Suppressor macrophage treated with lipopolysaccharide for 4 hours (primary cell): ENCODE measurements around the gene NOP14.
"Not testable (repeated sequence)": the region's sequence is repeated elsewhere in the genome, so short reads cannot be mapped to it uniquely, and the experiment has no call there.

Source experiments
- DNase-seq: peaks from one replicate; pipeline ENCODE4 v3.0.0-alpha.2; 2020

Gene NOP14

DNA sequence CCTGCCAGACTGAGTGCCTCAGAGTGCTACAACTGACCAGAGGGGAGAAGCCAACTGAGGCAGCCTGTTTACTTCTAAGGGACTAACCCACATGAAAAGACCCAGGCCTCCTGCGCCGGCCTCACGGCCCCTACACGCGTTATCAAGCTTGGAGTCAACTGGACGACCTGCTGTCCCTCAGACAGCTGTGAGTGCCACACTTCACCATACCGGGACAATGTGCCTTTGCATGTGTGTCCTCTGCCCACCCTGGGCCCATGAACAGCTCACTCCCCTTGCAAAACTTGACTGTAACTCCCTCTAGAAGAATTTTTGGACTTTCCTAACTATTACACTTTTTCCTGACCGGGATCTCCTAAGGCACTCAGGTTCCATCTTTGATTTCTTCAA is 1.8 kb downstream of the NOP14 start:
- no peak for DNase-seq

DNA sequence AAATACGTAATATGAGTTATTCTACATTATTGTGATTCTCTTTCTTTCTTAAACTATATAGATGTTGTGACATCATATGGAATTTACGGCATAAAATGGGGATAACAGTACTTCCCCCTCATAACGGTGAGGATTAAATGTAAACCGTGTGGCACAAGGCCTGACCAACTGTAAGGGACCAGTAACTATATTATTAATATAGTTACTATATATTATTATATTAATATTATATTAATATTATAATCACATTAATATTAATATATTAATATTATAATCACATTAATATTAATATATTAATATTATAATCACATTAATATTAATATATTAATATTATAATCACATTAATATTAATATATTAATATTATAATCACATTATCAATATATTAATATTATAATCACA is 2.8 kb downstream of the NOP14 start:
- DNase-seq, result not testable (repeated sequence)

DNA sequence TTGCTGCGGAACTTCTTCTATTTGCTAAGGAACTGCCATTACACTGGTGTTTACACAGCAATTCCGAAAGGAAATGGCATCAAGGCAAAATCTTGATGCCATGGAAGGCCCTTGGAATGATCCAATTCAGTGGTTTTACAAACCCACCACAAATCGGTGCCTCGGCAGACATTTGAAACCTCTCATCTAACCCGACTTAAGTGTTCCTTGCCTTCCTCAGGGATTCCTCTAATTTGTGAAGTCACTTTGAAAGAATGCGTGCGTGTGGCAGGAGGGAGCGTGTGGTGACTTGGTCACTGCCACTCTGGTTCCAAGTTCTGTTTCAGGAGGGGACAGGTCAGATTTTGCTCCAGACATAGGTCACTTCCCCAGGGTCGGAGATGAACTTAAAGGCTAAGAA is 4.8 kb downstream of the NOP14 start:
- DNase-seq, result no peak

- not testable (repeated sequence) for DNase-seq
These were observed 7.8 kb downstream of the NOP14 start for GRCh38 chr4:2955186-2956044.

- no peak for DNase-seq
These were observed 8.6 kb downstream of the NOP14 start for GRCh38 chr4:2954358-2955185.

DNA sequence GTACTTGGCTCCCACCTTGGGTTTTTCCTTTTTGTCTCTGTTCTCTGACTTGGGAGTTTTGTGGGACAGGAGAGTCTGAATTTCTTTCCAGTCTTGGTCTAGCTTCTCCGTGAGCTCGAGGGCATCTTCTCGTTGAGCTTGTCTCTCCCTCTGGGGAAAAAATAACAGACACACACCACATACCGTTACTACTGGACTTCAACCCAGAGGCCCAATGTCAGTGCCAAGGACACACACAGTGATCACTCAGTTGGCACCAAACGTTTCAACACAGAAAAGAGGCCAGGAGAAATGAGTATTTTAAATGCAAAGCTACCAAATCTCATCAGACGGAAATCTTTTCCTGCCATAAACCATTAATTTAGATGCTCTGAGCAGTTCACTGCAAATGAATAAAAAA is 9.7 kb downstream of the NOP14 start:
- DNase-seq, result no peak

GRCh38 chr4:2950221-2950989 is 12.8 kb downstream of the NOP14 start:
- no peak for DNase-seq

- DNase-seq, result no peak
These were observed 13.5 kb downstream of the NOP14 start for GRCh38 chr4:2949782-2950125.

DNA sequence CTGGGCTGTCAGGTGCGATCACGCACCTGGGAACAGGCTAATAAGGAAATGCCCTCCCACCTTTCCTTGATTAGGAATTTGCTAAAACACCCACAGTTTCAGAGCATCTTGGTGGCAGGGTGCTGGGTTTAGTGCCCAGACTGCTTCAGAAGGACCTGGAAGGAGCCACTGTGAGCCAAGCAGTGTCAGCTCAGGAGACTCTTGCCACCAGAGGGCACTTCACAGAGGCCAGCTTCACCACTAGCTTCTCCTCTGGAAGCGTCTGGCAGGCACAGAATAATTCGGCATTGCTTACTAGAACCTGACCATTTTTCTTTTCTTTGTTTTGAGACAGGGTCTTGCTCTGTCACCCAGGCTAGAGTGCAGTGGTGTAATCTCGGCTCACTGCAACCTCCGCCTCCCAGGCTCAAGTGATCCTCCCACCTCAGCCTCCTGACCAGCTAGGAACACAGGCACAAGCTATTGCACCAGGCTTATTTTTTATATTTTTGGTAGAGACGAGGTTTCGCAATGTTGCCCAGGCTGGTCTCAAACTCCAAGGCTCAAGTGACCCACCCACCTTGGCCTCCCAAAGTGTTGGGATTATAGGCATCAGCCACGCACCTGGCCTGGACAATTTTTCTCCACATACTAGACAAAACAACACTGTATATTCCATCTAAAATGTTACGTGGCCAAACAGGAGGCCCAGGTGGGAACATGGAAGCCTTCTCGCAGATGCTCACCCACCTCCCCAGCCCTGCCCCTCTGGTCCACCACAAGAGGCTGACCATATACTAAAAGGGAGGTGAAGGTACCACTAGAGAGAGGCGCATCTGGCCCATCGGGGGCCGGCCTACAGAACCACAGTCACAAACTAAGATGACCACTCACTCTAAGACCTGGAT is 14.1 kb downstream of the NOP14 start:
- DNase-seq, result peak; percentile 29

- DNase-seq, result no peak
These were observed 15.3 kb downstream of the NOP14 start for GRCh38 chr4:2947926-2948325.

- DNase-seq, result no peak
These were observed 16.2 kb downstream of the NOP14 start for GRCh38 chr4:2946812-2947600.

DNA sequence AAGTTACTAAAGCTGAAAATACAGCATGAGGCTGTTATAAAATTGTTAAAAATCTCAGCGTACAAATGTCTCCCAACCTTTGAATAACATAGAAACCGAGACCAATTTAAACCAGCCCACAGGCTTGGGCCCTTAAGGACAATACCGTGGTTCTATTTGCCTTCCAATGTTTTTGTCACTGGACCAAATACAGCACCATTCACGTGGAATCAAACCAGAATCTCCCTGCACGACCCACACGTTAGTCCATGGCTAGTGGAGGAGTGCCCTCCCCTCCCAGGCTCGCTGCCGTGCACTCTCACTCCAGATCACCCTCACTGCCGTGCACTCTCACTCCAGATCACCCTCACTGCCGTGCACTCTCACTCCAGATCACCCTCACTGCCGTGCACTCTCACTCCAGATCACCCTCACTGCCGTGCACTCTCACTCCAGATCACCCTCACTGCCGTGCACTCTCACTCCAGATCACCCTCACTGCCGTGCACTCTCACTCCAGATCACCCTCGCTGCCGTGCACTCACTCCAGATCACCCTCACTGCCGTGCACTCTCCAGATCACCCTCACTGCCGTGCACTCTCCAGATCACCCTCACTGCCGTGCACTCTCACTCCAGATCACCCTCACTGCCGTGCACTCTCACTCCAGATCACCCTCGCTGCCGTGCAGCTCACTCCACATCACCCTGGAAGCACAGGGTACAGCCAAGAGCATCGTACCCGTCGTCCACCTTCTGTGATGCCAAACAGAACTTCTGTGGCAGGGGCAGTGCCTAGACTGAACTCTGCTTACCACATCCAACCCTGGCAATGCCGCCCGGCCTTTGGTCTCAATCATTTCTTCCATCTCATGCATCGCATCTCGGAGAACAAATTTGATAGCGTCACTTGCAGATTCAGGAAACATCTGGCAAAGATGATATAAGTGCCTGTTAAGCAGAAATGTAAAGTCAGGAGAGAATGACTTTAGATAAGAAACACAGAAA is 17.3 kb downstream of the NOP14 start:
- DNase-seq, result not testable (repeated sequence)

GRCh38 chr4:2944586-2945526 is 18.4 kb downstream of the NOP14 start:
- no peak for DNase-seq

DNA sequence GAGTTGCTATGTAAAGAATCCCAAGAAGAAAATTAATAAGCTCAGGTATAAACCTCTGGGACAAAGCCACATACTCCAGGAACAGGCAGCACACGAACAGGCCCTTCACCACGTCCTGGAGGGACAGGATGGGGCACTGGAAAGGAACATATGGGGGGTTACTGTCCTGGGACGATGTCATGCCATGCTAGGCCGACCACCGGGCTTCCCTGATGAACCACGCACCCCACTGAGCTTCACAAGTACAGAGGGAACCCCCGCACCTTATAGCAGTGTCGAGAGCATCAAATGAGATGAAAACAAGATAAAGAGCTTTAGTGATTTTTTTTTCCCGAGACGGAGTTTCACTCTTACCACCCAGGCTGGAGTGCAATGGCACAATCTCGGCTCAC is 19.1 kb downstream of the NOP14 start:
- DNase-seq, result no peak

DNA sequence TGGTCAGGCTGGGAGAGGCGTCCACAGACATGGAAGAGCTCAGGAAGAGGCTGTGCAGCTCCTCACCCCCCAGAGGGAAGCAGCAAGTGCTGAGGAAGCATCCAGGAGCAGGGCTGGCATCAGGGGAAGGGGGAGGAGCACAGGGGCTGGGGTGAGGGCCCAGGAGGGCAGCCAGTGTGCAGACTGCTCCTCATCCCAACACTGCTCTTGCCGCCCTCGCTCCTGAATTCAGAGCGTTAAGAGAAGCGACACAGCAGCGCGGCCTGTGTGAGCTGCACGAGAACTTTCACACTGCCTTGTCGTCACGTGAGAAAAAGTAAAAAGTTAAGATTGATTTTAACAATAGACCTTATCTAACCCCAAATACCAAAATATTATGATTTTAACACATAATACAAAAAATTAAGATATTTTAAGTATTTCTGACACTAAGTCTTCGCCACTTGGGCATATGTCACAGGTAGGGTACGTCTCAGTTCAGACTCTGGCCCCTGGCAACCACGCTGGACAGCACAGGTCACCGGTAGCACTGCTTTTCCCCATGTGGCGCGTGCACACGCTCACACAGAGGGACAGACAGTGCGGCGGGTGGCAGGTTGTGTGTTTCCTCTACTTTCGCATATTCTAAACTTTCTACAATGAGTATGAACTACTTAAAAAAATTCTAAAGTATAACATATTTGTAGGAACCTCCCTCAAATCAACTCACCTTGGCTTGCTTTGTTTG is 19.7 kb downstream of the NOP14 start:
- no peak for DNase-seq

DNA sequence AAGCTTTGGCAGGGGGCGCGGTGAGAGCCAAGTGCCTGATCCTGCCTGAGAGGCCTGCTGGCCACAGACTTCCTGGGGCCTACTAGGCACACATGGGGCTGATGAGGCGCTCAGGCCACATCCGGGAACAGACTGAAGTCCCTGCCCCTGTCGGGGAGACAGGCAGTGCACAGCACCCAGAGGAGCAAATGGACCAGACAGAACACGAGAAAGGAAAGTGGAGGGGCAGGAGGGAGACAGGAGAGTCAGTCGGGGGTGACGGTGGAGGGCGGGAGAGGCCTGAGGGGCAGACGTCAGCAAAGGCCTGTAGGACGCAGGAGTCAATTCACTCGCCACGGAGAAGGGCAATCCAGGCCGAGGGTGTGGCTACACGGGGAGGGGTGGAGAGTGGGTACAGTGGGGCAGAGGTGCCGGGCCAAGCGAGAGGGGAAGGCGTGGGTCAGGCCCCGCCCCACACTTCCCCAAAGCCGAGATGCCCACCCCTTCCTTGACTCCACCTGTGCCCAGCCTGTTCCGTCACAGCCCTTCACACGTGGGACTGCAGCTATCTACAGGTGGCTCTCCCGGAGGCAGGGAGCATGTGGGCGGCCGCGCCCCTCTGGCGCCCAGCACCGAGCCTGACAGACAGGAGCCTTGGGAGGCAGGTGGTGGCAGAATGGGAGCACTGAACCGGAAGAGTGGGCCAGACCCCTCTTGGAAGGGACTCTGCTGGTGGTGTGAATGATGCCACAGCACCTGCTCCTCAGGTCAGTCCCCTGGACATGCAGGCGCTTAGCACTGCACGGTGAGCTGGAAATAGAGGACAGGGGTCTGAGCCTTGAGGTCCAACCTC is 20.5 kb downstream of the NOP14 start:
- no peak for DNase-seq

DNA sequence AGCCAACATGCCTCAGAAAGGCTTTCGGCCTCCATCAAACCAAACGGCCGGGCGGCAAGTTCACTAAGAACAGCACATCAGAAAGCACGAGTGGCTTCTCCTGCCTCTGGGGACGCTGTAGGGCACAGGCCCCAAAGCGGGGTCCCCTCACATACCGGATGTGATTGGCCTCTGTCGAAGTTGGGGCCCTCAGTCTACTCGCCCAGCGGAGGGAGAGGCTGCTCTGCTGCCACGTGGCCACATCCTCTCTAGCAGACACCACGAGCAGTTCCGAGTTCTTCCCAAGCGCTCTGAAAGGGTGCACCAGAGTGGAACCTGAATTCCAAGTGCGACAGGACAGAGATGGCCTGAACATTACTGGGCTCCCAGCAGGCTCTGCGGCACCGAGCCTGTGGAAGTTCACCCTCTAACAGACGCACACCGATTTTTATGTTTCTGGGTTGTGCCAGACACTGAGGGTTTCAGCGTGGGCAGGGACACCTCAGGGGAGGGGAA is 21.1 kb downstream of the NOP14 start:
- DNase-seq, result no peak
